ENCODE data around the gene SYT13. TPM values are rescaled to one million over a fixed set of nuclear protein-coding genes. Genes with fewer than 3 reads are reported as not detected.

The SYT13 gene
- total RNA-seq, 1 donor from 2014 or later, result 154 TPM

DNA sequence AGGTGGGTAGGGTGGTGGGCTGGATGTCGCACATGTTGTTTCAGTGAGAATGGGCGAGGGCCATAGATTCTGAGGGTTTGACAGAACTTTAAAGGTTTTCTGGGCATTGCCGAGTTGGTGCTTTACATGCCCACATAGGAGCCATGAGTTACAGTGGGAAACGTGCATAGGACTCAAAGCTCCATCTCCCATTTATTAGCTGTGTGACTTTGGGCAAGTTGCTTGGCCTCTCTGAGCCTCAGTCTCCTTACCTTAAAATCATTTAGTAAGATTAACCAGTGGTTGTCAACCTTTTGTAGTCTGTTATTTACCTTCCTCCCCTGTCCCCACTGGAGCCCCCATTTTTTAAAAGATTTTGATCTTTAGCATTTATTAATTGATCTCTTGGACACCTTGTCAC is 67.4 kb downstream of the SYT13 start:
- no peak for DNase-seq (ENCODE audit: low spot score)

- no peak for DNase-seq (ENCODE audit: low spot score)
Measured at GRCh38 chr11:45217991-45218390, 68.2 kb downstream of the SYT13 start.

- no peak for DNase-seq (ENCODE audit: low spot score)
Measured at GRCh38 chr11:45216901-45217300, 69.2 kb downstream of the SYT13 start.

GRCh38 chr11:45216031-45216430 is 70.1 kb downstream of the SYT13 start:
- DNase-seq (ENCODE audit: low spot score), result no peak

- no peak for DNase-seq (ENCODE audit: low spot score)
Measured at GRCh38 chr11:45215098-45215865, 70.9 kb downstream of the SYT13 start.

DNA sequence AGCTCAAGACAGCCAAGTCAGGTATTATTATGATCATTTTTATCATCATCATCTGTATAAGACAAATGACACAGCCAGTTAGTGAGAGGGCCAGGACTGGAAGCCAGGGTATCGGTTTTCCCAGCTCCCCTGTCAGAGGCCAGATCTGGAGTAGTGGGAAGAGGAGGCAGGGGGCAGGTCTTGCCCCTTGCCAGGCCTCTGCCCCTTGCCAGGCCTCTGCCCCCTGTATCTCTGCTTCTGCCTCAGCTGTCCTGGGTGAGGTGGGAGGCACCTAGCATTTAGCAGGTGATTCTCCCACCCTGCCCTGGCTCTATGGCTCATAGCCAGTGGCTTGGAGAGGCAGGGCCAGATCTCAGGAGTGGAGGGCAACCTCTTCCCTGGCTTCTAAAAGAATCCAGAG is 72.4 kb downstream of the SYT13 start:
- DNase-seq (ENCODE audit: low spot score), result no peak

- DNase-seq (ENCODE audit: low spot score), result no peak
Measured at GRCh38 chr11:45213316-45213665, 72.8 kb downstream of the SYT13 start.

DNA sequence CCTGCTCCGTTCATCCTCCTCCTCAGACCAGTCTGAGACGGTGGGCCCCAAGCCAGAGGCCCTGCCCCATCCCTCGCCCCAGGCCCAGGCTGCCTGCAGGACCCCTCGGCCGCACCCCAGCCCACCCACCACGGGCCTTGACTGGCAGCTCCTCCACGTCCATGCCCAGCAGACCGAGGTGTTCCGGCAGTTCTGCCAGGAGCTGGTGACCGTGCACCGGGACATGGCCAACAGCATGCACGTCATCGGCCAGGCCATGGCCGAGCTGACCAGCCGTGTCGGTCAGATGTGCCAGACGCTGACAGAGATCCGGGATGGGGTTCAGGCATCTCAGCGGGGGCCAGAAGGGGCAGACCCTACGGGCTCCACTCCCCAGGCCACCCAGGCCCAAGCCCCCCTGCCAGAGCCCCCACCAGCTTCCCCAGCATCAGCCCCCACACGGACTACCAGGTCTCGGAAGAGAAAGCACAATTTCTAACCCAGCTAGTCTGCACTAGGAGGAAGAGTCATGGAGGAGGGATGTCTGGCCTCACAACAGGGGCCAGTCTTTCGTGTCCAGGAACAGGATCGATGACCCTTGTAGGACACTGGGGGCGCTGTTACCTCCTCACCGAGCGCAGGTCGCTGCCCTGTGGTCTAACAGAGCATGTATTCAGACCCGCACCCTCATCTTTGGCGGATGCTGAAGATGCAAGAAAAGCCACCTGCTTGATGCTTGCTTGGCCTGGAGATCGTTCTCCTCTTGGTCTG is 73.4 kb downstream of the SYT13 start:
- no peak for DNase-seq (ENCODE audit: low spot score)

DNA sequence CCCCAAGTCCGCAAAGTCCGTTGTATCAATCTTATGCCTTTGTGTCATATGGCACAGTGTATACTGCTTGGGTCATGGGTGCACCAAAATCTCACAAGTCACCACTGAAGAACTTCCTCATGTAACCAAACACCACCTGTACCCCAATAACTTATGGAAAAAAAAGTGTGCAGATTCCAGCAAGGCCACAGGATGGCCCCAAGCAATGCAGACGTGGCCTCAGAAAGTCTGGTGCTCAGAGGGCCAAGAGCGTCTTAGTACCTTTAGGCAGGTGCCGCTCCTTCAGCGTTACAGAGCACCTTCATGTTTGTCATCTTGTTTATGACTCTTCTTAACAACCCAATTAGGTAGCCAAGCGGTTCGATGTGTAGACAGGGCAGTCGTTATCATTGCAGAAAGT is 74.4 kb downstream of the SYT13 start:
- DNase-seq (ENCODE audit: low spot score), result no peak

DNA sequence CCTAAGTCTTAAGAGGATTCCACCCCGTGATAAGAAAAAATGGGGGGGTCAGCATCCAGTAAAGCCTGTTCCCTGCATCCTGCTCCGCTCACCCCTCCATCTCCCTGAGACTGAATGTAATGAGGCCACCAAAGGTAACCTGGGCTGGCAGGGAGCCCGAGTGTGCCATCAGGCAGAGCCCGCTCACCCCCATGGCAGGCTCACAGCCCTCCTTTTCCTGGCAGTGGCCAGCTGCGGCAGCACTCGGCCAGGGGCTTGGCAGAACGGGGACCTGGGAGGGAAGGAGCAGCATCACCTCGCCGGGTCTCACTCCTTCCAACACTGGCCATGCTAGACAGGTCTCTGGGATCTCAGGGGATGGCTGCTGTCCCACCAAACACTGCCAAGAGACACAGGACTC is 75.3 kb downstream of the SYT13 start:
- DNase-seq (ENCODE audit: low spot score), result no peak

GRCh38 chr11:45209891-45210699 is 76.0 kb downstream of the SYT13 start:
- peak; percentile 76 for DNase-seq (ENCODE audit: low spot score)

DNA sequence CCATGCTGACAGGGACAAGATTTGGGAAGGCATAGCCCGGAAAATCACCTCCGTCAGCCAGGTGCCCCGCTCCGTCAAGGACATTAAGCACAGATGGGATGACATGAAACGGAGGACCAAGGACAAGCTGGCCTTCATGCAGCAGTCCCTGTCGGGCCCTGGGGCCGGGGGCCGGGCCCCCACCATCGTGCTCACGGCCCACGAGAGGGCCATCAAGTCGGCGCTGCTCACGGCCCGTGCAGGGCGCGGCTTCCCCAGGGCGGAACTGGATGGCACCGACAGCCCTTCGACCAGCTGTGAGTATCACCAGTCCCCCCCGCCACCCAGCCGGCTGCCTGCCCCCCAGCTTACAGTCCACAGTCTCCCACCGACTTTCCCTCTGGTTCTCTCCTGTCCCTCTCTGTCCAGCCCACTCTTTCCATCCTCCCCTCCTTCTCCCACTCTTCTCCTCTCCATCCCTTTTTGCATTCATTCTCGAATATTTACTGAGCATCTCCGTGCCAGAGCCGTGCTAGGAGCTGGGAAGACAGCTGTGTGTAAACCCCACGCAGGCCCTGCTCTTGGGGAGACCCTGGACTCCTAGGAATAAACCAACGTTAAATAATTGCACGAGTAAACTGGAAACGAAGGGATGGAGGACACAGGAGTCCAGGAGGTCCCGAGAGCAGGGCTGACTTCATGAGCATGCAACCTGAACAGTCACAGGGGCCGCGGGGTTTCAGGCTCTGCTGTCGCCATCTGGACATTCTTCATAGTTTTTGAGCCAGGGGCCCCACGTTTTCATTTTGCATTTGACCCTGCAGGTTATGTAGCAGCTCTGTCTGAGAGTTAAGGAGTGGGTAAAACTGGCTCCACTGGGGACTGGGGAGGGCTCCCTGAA is 76.9 kb downstream of the SYT13 start:
- DNase-seq (ENCODE audit: low spot score), result no peak

GRCh38 chr11:45208135-45208534 is 78.0 kb downstream of the SYT13 start:
- no peak for DNase-seq (ENCODE audit: low spot score)

DNA sequence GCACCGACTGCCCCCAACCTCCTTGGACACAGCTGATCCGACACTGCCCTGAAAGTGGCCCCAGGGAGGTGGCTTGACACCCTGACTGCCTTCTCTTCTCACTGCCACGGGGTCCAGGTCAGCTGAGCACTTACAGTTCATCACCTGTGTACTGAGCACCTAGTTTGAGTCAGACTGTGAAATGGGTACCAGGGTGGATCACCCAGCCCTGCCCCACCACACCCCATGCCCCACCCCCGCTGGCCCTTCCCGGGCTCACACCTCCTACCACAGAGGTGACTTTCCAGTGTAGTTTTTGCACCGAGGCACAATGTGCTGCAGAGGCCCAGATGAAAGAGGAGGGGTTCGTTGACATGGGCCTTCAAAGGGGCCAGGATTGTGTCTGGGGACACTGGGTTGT is 80.2 kb downstream of the SYT13 start:
- DNase-seq (ENCODE audit: low spot score), result no peak

DNA sequence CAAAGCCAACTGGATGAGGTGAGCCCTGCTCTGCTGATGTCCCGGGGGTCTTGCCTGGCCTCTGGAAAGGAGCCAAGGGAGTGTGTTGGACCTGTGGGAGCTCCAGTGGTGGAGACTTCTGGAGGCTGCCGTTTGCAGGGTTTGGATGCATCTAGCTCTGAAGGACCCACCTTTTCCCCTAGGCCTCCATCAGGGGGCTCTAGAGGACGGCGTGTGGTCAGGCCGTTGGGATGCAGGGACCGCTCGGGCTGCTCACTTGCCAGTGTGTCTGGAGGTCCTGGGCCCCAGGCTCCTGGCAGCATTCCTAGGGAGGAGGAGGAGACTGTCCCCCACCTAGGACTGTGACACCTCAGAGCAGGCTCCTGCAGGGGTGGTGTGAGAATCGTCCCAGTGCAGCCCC is 81.4 kb downstream of the SYT13 start:
- DNase-seq (ENCODE audit: low spot score), result no peak

DNA sequence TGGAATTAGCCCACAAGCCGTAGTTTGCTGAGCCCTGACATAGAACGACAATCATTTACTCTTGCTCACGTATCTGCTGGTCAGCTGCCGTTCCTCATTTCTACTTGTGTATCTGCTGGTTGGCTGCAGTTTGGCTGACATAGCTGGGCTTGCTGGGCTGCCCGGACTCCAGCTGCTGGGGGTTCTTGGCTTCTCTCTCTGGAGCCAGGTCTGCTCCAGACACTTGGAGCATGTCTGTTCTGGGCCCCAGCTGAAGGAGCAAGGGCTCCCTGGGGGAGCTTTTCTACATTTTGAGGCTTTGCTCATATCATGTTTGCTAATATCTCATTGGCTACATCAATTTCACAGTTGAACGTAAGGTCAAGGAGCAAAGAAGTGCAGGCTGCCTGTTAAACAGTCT is 92.4 kb downstream of the SYT13 start:
- DNase-seq (ENCODE audit: low spot score), result no peak

Other genes starting within 250 kb of the SYT13 start
- 21.3 TPM for gene PRDM11, start 139.7 kb downstream of the SYT13 start, total RNA-seq

All from mucosa of gallbladder (tissue), 1 donor.